Measurements from ENCODE around the gene OXER1. TPM values are rescaled to one million over a fixed set of nuclear protein-coding genes. Genes with fewer than 3 reads are reported as not detected.

Gene OXER1
- polyA plus RNA-seq, 1 experiment = 0.27 TPM

GRCh38 chr2:42754021-42754775, 9.7 kb downstream of the OXER1 start:
- ChIA-PET CTCF (no interaction called here), POLR2A (no interaction called here)
- Histone ChIP-seq H3K4me3 (ENCODE audit: low read depth, low read length) (no peak overlapping the region), H3K27me3 (ENCODE audit: control insufficient read depth, insufficient read depth, low read length) (no peaks in the 10 kb centered on the region), H3K9me3 (ENCODE audit: control insufficient read depth, insufficient read depth, low read length) (no peaks in the 10 kb centered on the region), H3K27ac (ENCODE audit: low read depth, low read length) (no peak overlapping the region)
- no peak for DNase-seq (ENCODE audit: low read depth, low spot score)
- TF ChIP-seq CTCF (IDR thresholded peaks at IDR 0.05; ENCODE audit: low read depth, low read length) = no peak

DNA sequence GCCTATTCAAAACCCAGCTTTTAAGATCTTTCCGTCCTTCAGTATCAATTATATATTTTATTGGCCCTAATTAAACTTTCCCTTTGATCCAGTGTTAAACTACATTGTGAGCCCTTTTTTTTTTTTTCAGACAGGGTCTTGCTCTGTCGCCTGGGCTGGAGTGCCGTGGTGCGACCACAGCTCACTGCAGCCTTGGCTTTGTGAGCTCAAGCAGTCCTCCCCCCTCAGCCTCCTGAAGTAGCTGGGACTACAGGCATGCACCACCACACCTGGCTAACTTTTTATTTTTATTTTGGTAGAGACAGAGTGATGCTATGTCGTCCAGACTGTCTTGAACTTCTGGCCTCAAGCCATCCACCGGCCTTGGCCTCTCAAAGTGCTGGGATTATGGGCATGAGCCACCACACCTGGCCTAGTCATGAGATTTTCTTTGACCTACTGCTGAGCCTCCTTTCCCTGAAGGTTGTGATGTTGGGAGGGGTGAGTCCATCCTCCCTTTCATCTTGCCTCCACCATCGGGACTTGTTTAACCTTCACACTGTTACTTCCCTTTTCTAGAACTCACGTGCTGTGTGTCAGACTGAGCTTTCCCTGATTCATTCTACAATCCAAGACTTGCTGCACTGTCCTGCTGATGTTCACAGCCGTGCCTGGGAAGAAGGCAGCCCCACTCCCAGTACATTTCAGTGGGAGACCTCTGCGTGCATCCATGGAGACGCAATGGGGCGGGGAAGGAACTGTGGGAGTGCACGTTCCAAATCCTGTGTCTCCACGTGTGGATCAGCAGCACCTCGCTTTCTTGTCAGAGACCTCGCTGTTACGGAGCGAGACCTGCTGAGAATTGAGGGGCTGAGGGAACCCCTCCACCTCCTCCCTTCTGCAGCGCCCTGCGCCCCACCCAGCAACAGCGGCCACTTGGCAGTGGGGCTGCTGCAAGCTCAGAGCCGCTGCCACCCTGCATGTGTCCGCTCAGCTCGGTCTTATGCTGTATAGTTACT, 10.8 kb downstream of the OXER1 start:
- Histone ChIP-seq H3K27ac (ENCODE audit: low read depth, low read length) (no peak overlapping the region), H3K9me3 (ENCODE audit: control insufficient read depth, insufficient read depth, low read length) (no peaks in the 10 kb centered on the region), H3K27me3 (ENCODE audit: control insufficient read depth, insufficient read depth, low read length) (no peaks in the 10 kb centered on the region), H3K4me3 (ENCODE audit: low read depth, low read length) (no peak overlapping the region)
- POLR2A ChIA-PET = interaction anchor here (0.6 kb wide), 1 partner anchor 442 kb away, joined by 3 read pairs; no protein-coding TSS in a partner anchor
- CTCF ChIA-PET = no interaction called here
- TF ChIP-seq CTCF (IDR thresholded peaks at IDR 0.05; ENCODE audit: low read depth, low read length) = no peak
- no peak for DNase-seq (ENCODE audit: low read depth, low spot score)

DNA sequence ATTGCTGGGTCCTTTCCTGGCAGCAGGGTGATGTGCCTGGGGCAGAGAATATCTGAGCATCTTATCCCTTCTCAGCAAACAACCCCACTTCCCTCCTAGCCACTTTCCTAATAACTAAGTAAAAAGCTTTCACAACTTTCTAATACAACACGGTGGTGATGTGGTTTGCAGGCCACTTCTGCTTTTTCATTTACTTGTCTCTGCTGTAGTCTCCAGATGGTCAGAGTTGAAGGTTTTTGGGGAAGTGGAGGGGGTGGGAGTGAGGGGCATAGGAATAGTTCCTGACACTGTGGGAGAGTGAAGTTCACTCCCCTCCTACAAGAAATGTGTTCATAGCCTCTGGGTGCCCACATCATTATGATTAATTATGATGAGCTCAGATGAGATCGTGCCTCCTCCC, 11.6 kb downstream of the OXER1 start:
- CTCF ChIA-PET = no interaction called here
- DNase-seq (ENCODE audit: low read depth, low spot score) = no peak
- TF ChIP-seq CTCF (IDR thresholded peaks at IDR 0.05; ENCODE audit: low read depth, low read length) = no peak
- Histone ChIP-seq H3K9me3 (ENCODE audit: control insufficient read depth, insufficient read depth, low read length) (no peaks in the 10 kb centered on the region), H3K4me3 (ENCODE audit: low read depth, low read length) (no peak overlapping the region), H3K27ac (ENCODE audit: low read depth, low read length) (no peak overlapping the region), H3K27me3 (ENCODE audit: control insufficient read depth, insufficient read depth, low read length) (no peaks in the 10 kb centered on the region)
- POLR2A ChIA-PET = no interaction called here

DNA sequence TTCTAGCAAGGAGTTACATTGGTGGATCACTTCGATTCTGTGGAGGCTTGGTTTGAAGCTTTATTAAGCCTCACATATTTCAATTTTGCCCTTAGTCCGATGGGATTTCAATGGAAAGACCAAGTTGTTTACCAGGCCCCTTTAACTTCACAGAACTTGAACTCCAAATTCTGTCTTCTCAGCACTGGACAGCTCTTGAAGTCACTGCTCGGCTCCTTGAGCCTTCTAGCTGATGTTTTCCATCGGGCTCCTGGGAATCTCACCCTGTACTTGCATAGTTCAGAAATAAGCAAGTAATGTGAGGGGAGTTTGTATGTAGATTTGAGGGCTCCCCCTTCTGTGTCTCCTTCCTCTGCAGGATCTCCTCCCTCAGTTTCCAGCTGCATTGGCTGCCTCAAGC, 15.1 kb downstream of the OXER1 start:
- no peak for TF ChIP-seq CTCF (IDR thresholded peaks at IDR 0.05; ENCODE audit: low read depth, low read length)
- Histone ChIP-seq H3K27me3 (ENCODE audit: control insufficient read depth, insufficient read depth, low read length) (no peaks in the 10 kb centered on the region), H3K27ac (ENCODE audit: low read depth, low read length) (no peak overlapping the region), H3K4me3 (ENCODE audit: low read depth, low read length) (no peak overlapping the region), H3K9me3 (ENCODE audit: control insufficient read depth, insufficient read depth, low read length) (no peaks in the 10 kb centered on the region)
- CTCF ChIA-PET = no interaction called here
- DNase-seq (ENCODE audit: low read depth, low spot score) = no peak
- POLR2A ChIA-PET = no interaction called here

DNA sequence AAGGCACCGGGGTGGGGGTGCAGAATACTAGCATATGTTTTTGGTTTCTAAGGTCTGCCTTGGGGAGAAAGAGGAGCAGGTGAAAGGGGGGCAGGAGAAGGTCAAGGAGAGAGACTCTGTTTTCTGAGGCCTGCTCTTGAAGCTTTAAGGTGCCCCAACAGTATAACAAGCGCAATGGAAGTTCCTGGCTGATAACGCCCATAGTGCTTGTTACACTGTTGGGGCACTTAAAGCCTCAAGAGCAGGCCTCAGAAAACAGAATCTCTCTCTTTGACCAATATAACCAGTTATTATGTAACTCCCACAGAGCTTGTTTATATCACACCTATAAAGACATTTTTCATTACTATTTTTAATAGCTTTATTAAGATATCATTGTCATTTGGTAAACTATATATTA, 16.5 kb downstream of the OXER1 start:
- H3K27ac ChIP-seq (ENCODE audit: low read depth, low read length) = no peak overlapping the region
- ChIA-PET POLR2A (interaction anchor here (0.6 kb wide), 1 partner anchor 79 kb away, joined by 6 read pairs; no protein-coding TSS in a partner anchor), CTCF (no interaction called here)
- H3K4me3 ChIP-seq (ENCODE audit: low read depth, low read length) = no peak overlapping the region
- no peak for DNase-seq (ENCODE audit: low read depth, low spot score)
- no peaks in the 10 kb centered on the region for H3K9me3 ChIP-seq (ENCODE audit: control insufficient read depth, insufficient read depth, low read length)
- no peaks in the 10 kb centered on the region for H3K27me3 ChIP-seq (ENCODE audit: control insufficient read depth, insufficient read depth, low read length)
- no peak for TF ChIP-seq CTCF (IDR thresholded peaks at IDR 0.05; ENCODE audit: low read depth, low read length)

Measured in AG04450 (cell line).